SK-N-SH treated with all-trans-retinoic acid at 6 μM for 48 hours (cell line): ENCODE measurements around the gene EXOC8.

ENCODE experiments used
- ESRRG ChIP-seq: fragments of 250-450 bp; sonication (Bioruptor Pico); IDR thresholded peaks from 2 replicates; pipeline ENCODE4 v1.6.1; 2021; ENCODE audit warnings: mild to moderate bottlenecking
- GLIS3 ChIP-seq: fragments of 250-450 bp; sonication (Bioruptor Pico); IDR thresholded peaks from 2 replicates; pipeline ENCODE4 v1.5.0; 2020; ENCODE audit warnings: mild to moderate bottlenecking, moderate library complexity
- ISL1 ChIP-seq: fragments of 250-450 bp; sonication (Bioruptor Pico); IDR thresholded peaks from 2 replicates; pipeline ENCODE4 v2.1.2; 2022; ENCODE audit warnings: mild to moderate bottlenecking, moderate library complexity
- OSR1 ChIP-seq: fragments of 250-450 bp; sonication (Bioruptor Pico); IDR thresholded peaks from 2 replicates; pipeline ENCODE4 v1.8.0; 2022; ENCODE audit warnings: moderate library complexity, mild to moderate bottlenecking, inconsistent platforms
- PPARA ChIP-seq: fragments of 250-450 bp; sonication (Bioruptor Pico); IDR thresholded peaks from 2 replicates; pipeline ENCODE4 v1.5.0; 2020; ENCODE audit warnings: mild to moderate bottlenecking, borderline replicate concordance
- SNAI2 ChIP-seq: fragments of 250-450 bp; sonication (Bioruptor Pico); IDR thresholded peaks from 2 replicates; pipeline ENCODE4 v1.5.0; 2020; ENCODE audit warnings: mild to moderate bottlenecking, moderate library complexity
- TCF4 ChIP-seq: fragments of 250-450 bp; sonication (Bioruptor Pico); IDR thresholded peaks from 2 replicates; pipeline ENCODE4 v1.8.0; 2021; ENCODE audit warnings: mild to moderate bottlenecking, moderate library complexity, borderline replicate concordance
- TOX ChIP-seq: fragments of 250-450 bp; sonication (Bioruptor Pico); IDR thresholded peaks from 2 replicates; pipeline ENCODE4 v1.8.0; 2021; ENCODE audit warnings: mild to moderate bottlenecking, moderate library complexity, borderline replicate concordance
- ZNF565 ChIP-seq: fragments of 450-650 bp; formaldehyde crosslinking; conservative IDR thresholded peaks from 2 replicates; pipeline ENCODE4 v1.5.0; 2020; ENCODE audit warnings: low read depth, mild to moderate bottlenecking, moderate library complexity

- TF ChIP-seq GLIS3 (no peak), SNAI2 (CRISPR knock-in tag) (no peak), TCF4 (CRISPR knock-in tag) (no peak), PPARA (CRISPR knock-in tag) (no peak), ESRRG (CRISPR knock-in tag) (no peak), OSR1 (CRISPR knock-in tag) (no peak), TOX (no peak), ISL1 (CRISPR knock-in tag) (no peak), ZNF565 (CRISPR knock-in tag) (no peak)
Measured at GRCh38 chr1:231348442-231348841, 10.8 kb upstream of the EXOC8 start.
